Gastroesophageal sphincter (tissue), 3 donors: ENCODE results near the gene LDB2.

Source experiments
- CTCF ChIP-seq, 4 experiments: fragments of 200-600 bp in 2 of 4; fragments of 450-650 bp in 2 of 4; sonication (generic) in 1 of 4; IDR thresholded peaks; one replicate each; pipeline ENCODE4 v1.5.1; 2017 to 2019; ENCODE audit warnings: antibody characterized with exemption in 4 of 4, mild to moderate bottlenecking in 2 of 4, moderate library complexity in 2 of 4
- POLR2A ChIP-seq, 2 donors: fragments of 450-650 bp; IDR thresholded peaks; one replicate each; pipeline ENCODE4 v1.6.1; 2017; ENCODE audit warnings: antibody characterized with exemption in 2 of 2, mild to moderate bottlenecking in 2 of 2, moderate library complexity in 1 of 2

DNA sequence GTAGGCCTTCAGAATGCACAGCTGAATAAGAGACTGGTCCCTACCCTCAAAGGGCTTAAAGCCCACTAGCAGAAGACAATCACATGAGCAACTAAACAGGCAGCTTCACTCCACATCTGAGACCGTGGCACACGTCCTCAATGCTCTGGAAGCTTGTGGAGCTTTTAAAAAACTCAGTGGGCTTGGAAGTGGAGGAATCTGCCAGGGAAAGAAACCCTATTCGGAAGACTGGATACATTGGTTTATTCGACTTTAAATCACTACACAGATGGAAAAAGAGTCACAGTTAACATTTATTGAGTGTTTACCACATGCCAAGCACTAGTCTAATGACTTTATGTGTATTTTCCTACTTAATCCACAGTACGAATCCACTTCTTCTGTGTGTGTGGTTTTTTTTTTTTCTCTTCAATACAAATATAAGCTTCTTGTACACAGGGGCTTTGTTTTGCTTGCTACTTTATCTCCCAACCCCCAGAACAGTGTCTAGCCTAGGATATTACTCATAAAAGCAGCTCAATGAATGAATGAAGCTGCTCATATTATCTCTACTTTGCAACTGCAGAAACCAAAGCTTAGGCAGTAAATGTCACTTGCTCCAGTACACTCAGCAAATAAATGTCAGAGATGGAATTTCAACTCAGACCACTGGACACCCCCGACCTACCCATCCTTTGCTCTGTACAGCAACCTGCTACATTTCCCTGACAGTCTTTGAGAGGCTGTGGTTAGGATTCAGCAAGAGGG, 137.7 kb downstream of the LDB2 start:
- TF ChIP-seq CTCF (IDR thresholded peaks at IDR 0.05) (no peak), POLR2A (IDR thresholded peaks at IDR 0.05) (no peak)
